ENCODE results near the gene PRAF2.

The PRAF2 gene

GRCh38 chrX:49060914-49061313, 12.9 kb downstream of the PRAF2 start:
- peaks cover 14% of the 10 kb centered on the region for H3K79me2 ChIP-seq (ENCODE audit: low read length)
- no peak overlapping the region for H3K9ac ChIP-seq (ENCODE audit: low read length)

GRCh38 chrX:49059681-49060085, 14.1 kb downstream of the PRAF2 start:
- peak overlapping the region; percentile 73; the same call in 1 of the 2 replicates for H3K4me2 ChIP-seq (ENCODE audit: low read depth, low read length)
- no peak for DNase-seq
- peak overlapping the region; percentile 65; the same call in 1 of the 2 replicates for H3K9ac ChIP-seq (ENCODE audit: low read length)

More at GRCh38 chrX:49060914-49061313, 12.9 kb downstream of the PRAF2 start:
- Histone ChIP-seq H3K27ac (ENCODE audit: low read length) (no peak overlapping the region), H3K27me3 (replicated peaks; ENCODE audit: insufficient read depth, low read length) (no peaks in the 10 kb centered on the region), H2AFZ (ENCODE audit: low read length) (no peak overlapping the region), H3F3A (ENCODE audit: insufficient read depth, low read length) (no peaks in the 10 kb centered on the region), H3K9me3 (replicated peaks; ENCODE audit: insufficient read depth, low read length) (no peaks in the 10 kb centered on the region), H3K4me3 (ENCODE audit: low read length) (no peak overlapping the region), H4K20me1 (ENCODE audit: insufficient read depth, low read length) (no peaks in the 10 kb centered on the region), H3K4me1 (ENCODE audit: low read length) (no peaks in the 10 kb centered on the region), H3K4me2 (ENCODE audit: low read depth, low read length) (no peak overlapping the region), H3K36me3 (replicated peaks; ENCODE audit: insufficient read depth, low read length) (no peaks in the 10 kb centered on the region), H3K9me2 (replicated peaks; ENCODE audit: insufficient read depth, low read length) (no peaks in the 10 kb centered on the region)
- TF ChIP-seq CTCF (IDR thresholded peaks at IDR 0.05; ENCODE audit: low read length) (no peak), EZH2 (optimal IDR thresholded peaks at IDR 0.05; ENCODE audit: low read depth, low read length) (no peak), EZH2phosphoT487 (IDR thresholded peaks at IDR 0.05; ENCODE audit: low read length) (no peak)
- no peak for DNase-seq

GRCh38 chrX:49059201-49059600, 14.6 kb downstream of the PRAF2 start:
- Histone ChIP-seq H3K36me3 (replicated peaks; ENCODE audit: insufficient read depth, low read length) (no peaks in the 10 kb centered on the region), H3K9me2 (replicated peaks; ENCODE audit: insufficient read depth, low read length) (no peaks in the 10 kb centered on the region), H3K27me3 (replicated peaks; ENCODE audit: insufficient read depth, low read length) (no peaks in the 10 kb centered on the region), H3K4me3 (ENCODE audit: low read length) (peak overlapping the region; percentile 74), H4K20me1 (ENCODE audit: insufficient read depth, low read length) (no peaks in the 10 kb centered on the region), H3F3A (ENCODE audit: insufficient read depth, low read length) (no peaks in the 10 kb centered on the region), H2AFZ (ENCODE audit: low read length) (peak overlapping the region; percentile 61; the same call in 1 of the 2 replicates), H3K9ac (ENCODE audit: low read length) (peak overlapping the region; percentile 65), H3K27ac (ENCODE audit: low read length) (peak overlapping the region; percentile 44; the same call in 1 of the 2 replicates), H3K4me2 (ENCODE audit: low read depth, low read length) (peak overlapping the region; percentile 73), H3K4me1 (ENCODE audit: low read length) (no peaks in the 10 kb centered on the region), H3K9me3 (replicated peaks; ENCODE audit: insufficient read depth, low read length) (no peaks in the 10 kb centered on the region), H3K79me2 (ENCODE audit: low read length) (peaks cover 14% of the 10 kb centered on the region)
- TF ChIP-seq EZH2phosphoT487 (IDR thresholded peaks at IDR 0.05; ENCODE audit: low read length) (no peak), CTCF (IDR thresholded peaks at IDR 0.05; ENCODE audit: low read length) (no peak), EZH2 (optimal IDR thresholded peaks at IDR 0.05; ENCODE audit: low read depth, low read length) (no peak)
- no peak for DNase-seq

More at GRCh38 chrX:49059681-49060085, 14.1 kb downstream of the PRAF2 start:
- Histone ChIP-seq H3K27me3 (replicated peaks; ENCODE audit: insufficient read depth, low read length) (no peaks in the 10 kb centered on the region), H3K9me3 (replicated peaks; ENCODE audit: insufficient read depth, low read length) (no peaks in the 10 kb centered on the region), H3F3A (ENCODE audit: insufficient read depth, low read length) (no peaks in the 10 kb centered on the region), H3K9me2 (replicated peaks; ENCODE audit: insufficient read depth, low read length) (no peaks in the 10 kb centered on the region), H3K4me3 (ENCODE audit: low read length) (peak overlapping the region; percentile 74), H3K36me3 (replicated peaks; ENCODE audit: insufficient read depth, low read length) (no peaks in the 10 kb centered on the region), H3K27ac (ENCODE audit: low read length) (peak overlapping the region; percentile 44; the same call in 1 of the 2 replicates), H4K20me1 (ENCODE audit: insufficient read depth, low read length) (no peaks in the 10 kb centered on the region), H2AFZ (ENCODE audit: low read length) (no peak overlapping the region), H3K79me2 (ENCODE audit: low read length) (peaks cover 14% of the 10 kb centered on the region), H3K4me1 (ENCODE audit: low read length) (no peaks in the 10 kb centered on the region)
- TF ChIP-seq EZH2 (optimal IDR thresholded peaks at IDR 0.05; ENCODE audit: low read depth, low read length) (no peak), CTCF (IDR thresholded peaks at IDR 0.05; ENCODE audit: low read length) (no peak), EZH2phosphoT487 (IDR thresholded peaks at IDR 0.05; ENCODE audit: low read length) (no peak)
